ENCODE data around the gene XRCC5. TPM values are rescaled to one million over a fixed set of nuclear protein-coding genes. Genes with fewer than 3 reads are reported as not detected.
"Not testable (repeated sequence)": the region's sequence is repeated elsewhere in the genome, so short reads cannot be mapped to it uniquely, and the experiment has no call there.

Gene XRCC5
- total and polyA plus RNA-seq, 2 donors (not counting 1 experiment from before 2014, with no cell fraction given): 152 to 278 TPM

GRCh38 chr2:216075510-216076485 is 33.4 kb upstream of the XRCC5 start:
- H3K79me2 ChIP-seq (ENCODE audit: control insufficient read depth, insufficient read depth, low read length): no peaks in the 10 kb centered on the region
- H3K4me2 ChIP-seq (ENCODE audit: extremely low read depth, insufficient read depth, low read length): no peak overlapping the region
- H2AFZ ChIP-seq (ENCODE audit: low read length): no peak overlapping the region
- no peaks in the 10 kb centered on the region for H3K27me3 ChIP-seq (ENCODE audit: control insufficient read depth, insufficient read depth, low read length)
- TF ChIP-seq CTCF (conservative IDR thresholded peaks at IDR 0.05 in 1 of 2, IDR thresholded peaks at IDR 0.05 in 1 of 2; ENCODE audit: low read depth in 1 of 2, low read length in 2 of 2) (no peak), EZH2 (IDR thresholded peaks at IDR 0.05; ENCODE audit: low read length, missing control alignments) (no peak)
- H3K4me3 ChIP-seq (replicated peaks in 1 of 4; ENCODE audit: control extremely low read depth in 1 of 4, insufficient read depth in 1 of 4, low read depth in 3 of 4, low read length in 4 of 4): no peak overlapping the region
- H3K9me3 ChIP-seq (ENCODE audit: control insufficient read depth, insufficient read depth, low read depth, low read length): no peaks in the 10 kb centered on the region
- H4K20me1 ChIP-seq (ENCODE audit: control insufficient read depth, extremely low read depth, insufficient read depth, low read length): no peaks in the 10 kb centered on the region
- no peaks in the 10 kb centered on the region for H3K36me3 ChIP-seq (ENCODE audit: control insufficient read depth, insufficient read depth, low read length)
- no peak overlapping the region for H3K27ac ChIP-seq (ENCODE audit: insufficient read depth, low read length)
- no peak for DNase-seq (ENCODE audit: low read depth in 2 of 2)
- no peaks in the 10 kb centered on the region for H3K4me1 ChIP-seq (ENCODE audit: control insufficient read depth, extremely low read depth, insufficient read depth, low read length)
- no peak overlapping the region for H3K9ac ChIP-seq (ENCODE audit: insufficient read depth, low read length)

DNA sequence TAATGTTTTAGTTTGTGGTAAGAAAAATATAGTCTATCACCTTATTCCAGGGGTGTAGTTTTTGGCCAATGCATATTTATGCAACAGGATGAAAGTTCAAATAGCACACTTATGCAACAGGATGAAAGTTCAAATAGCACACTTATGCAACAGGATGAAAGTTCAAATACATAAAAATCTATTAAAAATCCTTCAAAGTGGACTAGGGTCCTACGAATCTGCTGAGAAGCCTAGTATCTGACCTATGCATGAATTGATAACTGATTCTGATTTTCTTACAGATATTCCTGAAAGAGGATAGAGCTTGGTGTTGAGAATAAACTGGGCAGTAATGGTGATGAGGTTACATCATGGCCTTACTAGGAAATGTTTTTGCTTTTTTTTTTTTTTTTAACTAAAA is 30.4 kb upstream of the XRCC5 start:
- H2AFZ ChIP-seq (ENCODE audit: low read length): no peak overlapping the region
- H3K4me1 ChIP-seq (ENCODE audit: control insufficient read depth, extremely low read depth, insufficient read depth, low read length): no peaks in the 10 kb centered on the region
- no peak overlapping the region for H3K9ac ChIP-seq (ENCODE audit: insufficient read depth, low read length)
- H3K4me2 ChIP-seq (ENCODE audit: extremely low read depth, insufficient read depth, low read length): no peak overlapping the region
- peak in 1 of 2 donors; percentile 47 for DNase-seq (ENCODE audit: low read depth in 2 of 2)
- no peak overlapping the region for H3K27ac ChIP-seq (ENCODE audit: insufficient read depth, low read length)
- no peaks in the 10 kb centered on the region for H3K27me3 ChIP-seq (ENCODE audit: control insufficient read depth, insufficient read depth, low read length)
- H3K9me3 ChIP-seq (ENCODE audit: control insufficient read depth, insufficient read depth, low read depth, low read length): no peaks in the 10 kb centered on the region
- no peaks in the 10 kb centered on the region for H3K36me3 ChIP-seq (ENCODE audit: control insufficient read depth, insufficient read depth, low read length)
- no peak overlapping the region for H3K4me3 ChIP-seq (replicated peaks in 1 of 4; ENCODE audit: control extremely low read depth in 1 of 4, insufficient read depth in 1 of 4, low read depth in 3 of 4, low read length in 4 of 4)
- H3K79me2 ChIP-seq (ENCODE audit: control insufficient read depth, insufficient read depth, low read length): no peaks in the 10 kb centered on the region
- H4K20me1 ChIP-seq (ENCODE audit: control insufficient read depth, extremely low read depth, insufficient read depth, low read length): no peaks in the 10 kb centered on the region
- TF ChIP-seq EZH2 (IDR thresholded peaks at IDR 0.05; ENCODE audit: low read length, missing control alignments): no peak
- no peak for TF ChIP-seq CTCF (conservative IDR thresholded peaks at IDR 0.05 in 1 of 2, IDR thresholded peaks at IDR 0.05 in 1 of 2; ENCODE audit: low read depth in 1 of 2, low read length in 2 of 2)

DNA sequence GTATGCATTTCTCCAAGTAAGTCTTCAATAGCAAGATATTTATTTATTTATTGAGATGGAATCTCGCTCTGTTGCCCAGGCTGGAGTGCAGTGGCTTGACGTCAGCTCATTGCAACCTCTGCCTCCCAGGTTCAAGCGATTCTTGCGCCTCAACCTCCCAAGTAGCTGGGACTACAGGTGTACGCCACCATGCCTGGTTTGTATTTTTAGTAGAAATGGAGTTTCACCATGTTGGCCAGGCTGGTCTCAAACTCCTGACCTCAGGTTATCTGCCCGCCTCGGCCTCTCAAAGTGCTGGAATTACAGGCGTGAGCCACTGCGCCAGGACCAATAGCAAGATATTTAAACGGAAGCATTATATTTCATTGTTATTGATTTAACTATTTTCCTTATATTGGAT is 29.1 kb upstream of the XRCC5 start:
- H3K27me3 ChIP-seq (ENCODE audit: control insufficient read depth, insufficient read depth, low read length); H3K36me3 ChIP-seq (ENCODE audit: control insufficient read depth, insufficient read depth, low read length); H3K9me3 ChIP-seq (ENCODE audit: control insufficient read depth, insufficient read depth, low read depth, low read length); DNase-seq (ENCODE audit: low read depth in 2 of 2); H3K79me2 ChIP-seq (ENCODE audit: control insufficient read depth, insufficient read depth, low read length); H2AFZ ChIP-seq (ENCODE audit: low read length); H3K9ac ChIP-seq (ENCODE audit: insufficient read depth, low read length); H3K4me3 ChIP-seq (replicated peaks in 1 of 4; ENCODE audit: control extremely low read depth in 1 of 4, insufficient read depth in 1 of 4, low read depth in 3 of 4, low read length in 4 of 4); H3K27ac ChIP-seq (ENCODE audit: insufficient read depth, low read length); H4K20me1 ChIP-seq (ENCODE audit: control insufficient read depth, extremely low read depth, insufficient read depth, low read length); H3K4me1 ChIP-seq (ENCODE audit: control insufficient read depth, extremely low read depth, insufficient read depth, low read length); H3K4me2 ChIP-seq (ENCODE audit: extremely low read depth, insufficient read depth, low read length): not testable (repeated sequence)
